Measurements from ENCODE around the gene SAMD11.
"Not testable (repeated sequence)": the region's sequence is repeated elsewhere in the genome, so short reads cannot be mapped to it uniquely, and the experiment has no call there.

Gene SAMD11

GRCh38 chr1:934991-935750, 11.4 kb downstream of the SAMD11 start:
- DNase-seq (ENCODE audit: low spot score): no peak

DNA sequence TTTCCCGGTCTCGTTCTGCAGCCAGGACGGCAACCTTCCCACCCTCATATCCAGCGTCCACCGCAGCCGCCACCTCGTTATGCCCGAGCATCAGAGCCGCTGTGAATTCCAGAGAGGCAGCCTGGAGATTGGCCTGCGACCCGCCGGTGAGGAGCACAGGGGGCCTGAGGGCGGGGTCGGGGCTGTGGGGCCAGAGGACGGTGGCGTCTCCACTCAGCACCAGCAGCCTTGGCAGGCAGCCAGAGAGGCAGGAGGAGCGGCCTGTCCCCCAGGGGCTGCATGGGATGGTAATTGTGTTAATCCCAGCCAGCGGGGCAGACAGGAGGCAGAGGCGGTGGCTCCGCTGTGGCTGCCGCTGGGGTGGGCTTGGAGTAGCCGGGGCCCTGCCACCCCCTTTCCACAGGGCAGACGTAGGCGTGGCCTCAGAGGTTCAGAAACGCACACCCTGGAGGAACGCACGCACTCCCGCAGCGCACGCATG, 12.1 kb downstream of the SAMD11 start:
- DNase-seq (ENCODE audit: low spot score): no peak

DNA sequence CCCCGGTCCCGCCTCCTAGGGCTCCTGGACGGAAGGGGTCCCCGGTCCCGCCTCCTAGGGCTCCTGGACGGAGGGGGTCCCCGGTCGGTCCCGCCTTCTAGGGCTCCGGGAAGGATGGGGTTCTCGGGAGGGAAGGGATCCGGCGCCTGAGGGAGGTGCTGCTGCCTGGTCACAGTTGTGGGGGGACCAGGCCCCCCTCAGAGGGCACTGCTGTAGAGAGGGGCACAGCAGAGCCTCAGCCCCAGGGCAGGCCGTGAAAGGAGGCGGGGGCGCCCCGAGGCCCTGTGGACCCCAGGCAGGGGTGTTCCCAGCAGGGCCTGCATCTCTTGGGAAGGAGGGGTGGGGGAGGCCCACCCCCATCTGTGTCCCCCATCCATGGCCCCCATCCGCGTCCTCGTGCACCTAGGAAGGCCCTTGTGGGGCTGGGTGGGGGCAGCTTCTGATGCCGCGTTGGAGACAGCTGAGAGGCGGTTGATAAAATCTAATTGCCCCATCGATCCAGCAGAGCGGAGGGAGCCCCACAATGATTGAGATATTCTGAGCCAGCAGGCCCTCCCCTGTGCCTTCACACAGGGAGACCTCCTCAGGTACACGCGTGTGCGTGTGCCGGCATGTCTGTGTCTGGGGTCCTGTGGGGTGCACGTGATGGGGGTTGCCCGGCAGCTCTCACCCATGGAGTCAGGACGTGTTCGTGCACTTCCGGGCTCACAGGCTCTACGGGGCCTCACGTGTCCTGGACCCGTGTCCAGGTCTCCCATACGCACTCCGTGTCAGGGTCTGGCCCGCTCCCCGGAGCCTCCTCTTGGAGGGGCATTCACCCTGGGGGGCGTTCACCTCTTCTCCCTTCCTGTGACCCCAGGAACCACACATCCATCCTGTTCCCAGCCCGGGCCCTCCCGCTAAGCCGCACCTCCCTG, 12.9 kb downstream of the SAMD11 start:
- DNase-seq (ENCODE audit: low spot score): no peak

GRCh38 chr1:937521-937920, 13.8 kb downstream of the SAMD11 start:
- no peak for DNase-seq (ENCODE audit: low spot score)

- DNase-seq (ENCODE audit: low spot score): no peak
These were observed 14.5 kb downstream of the SAMD11 start for GRCh38 chr1:938088-938683.

DNA sequence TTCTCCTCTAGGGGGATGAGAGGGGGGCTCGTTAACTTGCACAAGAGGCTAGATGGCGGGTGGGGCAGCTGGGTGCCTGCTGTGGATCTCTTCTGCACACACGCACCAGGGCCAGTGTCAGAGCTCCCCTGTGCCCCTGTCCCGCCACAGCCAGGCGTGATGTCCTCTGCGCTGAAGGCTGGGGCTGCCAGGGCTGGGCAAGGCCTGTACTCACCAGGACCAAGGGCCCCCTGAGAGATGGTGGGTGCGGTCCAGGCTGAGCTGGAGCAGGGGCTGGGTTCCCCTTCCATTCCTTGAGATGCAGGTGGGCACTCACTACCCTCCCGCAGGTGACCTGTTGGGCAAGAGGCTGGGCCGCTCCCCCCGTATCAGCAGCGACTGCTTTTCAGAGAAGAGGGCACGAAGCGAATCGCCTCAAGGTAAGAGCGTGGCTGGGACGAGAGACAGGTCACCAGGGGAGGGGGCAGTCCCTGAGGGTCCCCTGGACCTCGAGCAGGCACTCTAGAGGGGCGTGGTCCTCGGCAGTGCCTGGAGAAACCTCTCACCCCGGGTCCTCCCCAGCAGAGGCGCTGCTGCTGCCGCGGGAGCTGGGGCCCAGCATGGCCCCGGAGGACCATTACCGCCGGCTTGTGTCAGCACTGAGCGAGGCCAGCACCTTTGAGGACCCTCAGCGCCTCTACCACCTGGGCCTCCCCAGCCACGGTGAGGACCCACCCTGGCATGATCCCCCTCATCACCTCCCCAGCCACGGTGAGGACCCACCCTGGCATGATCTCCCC, 15.2 kb downstream of the SAMD11 start:
- DNase-seq (ENCODE audit: low spot score): no peak

- no peak for DNase-seq (ENCODE audit: low spot score)
These were observed 15.9 kb downstream of the SAMD11 start for GRCh38 chr1:939511-940106.

DNA sequence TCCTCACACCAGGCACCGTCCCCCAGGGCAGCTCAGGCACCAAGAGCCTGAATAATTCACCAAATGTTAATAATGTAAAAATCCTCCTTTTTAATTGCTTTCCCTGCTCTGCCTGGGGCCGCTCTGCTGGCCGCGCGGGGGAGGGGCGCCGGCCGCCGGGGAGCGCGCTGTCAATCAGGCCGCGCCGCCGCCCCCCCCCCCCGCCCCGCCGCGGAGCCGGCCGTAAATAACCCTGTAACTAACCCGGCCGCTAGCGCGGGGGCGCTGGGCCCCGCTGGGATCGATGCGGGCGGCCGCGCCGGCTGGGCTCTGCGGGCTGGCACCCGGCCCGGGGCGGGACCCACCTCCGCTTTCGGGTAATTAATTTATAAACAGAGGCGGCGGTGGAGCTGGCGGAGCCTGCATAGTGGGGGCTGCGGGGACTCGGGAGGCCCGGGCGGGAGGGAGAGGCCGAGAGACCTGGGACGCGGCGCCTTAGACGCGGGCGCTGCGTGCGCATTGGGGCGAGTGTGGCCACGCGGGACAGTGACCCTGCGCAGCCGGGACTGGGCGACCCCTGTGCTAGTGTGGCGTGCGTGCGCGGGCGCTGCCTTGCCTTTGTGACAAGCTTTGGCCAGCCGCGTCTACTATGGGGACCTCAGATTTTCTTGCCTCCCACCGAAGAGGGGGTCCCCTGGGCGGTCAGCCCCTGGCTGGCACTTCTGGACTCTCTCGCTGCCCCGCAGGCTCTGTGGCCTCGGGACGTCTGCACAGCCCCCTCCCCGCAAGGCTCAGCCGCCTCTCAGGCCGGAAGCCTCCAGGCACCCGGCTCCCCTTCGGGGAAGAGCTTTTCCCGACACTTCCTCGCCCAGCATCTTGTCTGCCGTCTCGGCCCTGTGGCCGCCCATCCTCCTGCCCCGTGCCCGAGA, 16.6 kb downstream of the SAMD11 start:
- no peak for DNase-seq (ENCODE audit: low spot score)

GRCh38 chr1:941015-941587, 17.4 kb downstream of the SAMD11 start:
- DNase-seq (ENCODE audit: low spot score): no peak

DNA sequence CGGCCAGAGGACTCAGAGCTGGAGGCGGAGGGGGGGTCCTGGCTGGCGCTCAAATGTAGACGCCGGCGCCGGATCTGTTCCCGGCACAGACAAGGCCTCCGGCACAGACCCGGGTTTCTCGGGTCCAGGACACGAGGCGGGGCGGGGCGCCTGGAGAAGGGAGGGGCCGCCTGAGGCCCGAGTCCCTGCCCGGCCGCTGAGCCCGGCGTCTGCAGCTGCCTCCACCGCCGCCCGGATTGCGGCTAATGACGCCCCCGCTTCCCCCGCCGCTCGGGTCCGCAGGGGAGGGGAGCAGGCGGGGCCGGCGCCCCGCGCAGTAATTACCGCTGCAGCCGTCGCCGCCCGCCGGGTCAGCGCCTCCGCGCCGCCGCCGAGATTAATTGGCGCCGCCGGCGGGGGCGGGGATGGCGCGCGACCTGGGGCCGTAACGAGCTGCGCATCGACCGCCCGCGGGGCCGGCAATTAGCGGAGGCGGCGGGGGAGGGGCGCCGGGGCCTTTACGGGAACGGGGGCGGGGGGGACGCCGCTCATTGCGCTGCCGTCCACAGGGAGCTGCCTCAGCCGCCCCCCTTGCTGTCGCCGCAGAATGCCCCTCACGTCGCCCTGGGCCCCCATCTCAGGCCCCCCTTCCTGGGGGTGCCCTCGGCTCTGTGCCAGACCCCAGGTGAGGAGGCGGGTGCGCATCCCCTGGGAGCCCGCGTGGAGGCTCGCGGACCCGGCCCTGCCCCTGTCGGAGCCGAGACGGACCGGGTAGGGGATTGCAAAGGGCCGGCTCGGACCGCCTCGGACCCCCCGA, 18.1 kb downstream of the SAMD11 start:
- no peak for DNase-seq (ENCODE audit: low spot score)

DNA sequence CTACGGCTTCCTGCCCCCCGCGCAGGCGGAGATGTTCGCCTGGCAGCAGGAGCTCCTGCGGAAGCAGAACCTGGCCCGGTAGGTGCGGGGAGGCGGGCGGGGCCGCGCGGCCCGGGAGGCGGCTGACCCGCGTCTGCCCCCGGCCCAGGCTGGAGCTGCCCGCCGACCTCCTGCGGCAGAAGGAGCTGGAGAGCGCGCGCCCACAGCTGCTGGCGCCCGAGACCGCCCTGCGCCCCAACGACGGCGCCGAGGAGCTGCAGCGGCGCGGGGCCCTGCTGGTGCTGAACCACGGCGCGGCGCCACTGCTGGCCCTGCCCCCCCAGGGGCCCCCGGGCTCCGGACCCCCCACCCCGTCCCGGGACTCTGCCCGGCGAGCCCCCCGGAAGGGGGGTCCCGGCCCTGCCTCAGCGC, 18.7 kb downstream of the SAMD11 start:
- DNase-seq (ENCODE audit: low spot score): no peak

DNA sequence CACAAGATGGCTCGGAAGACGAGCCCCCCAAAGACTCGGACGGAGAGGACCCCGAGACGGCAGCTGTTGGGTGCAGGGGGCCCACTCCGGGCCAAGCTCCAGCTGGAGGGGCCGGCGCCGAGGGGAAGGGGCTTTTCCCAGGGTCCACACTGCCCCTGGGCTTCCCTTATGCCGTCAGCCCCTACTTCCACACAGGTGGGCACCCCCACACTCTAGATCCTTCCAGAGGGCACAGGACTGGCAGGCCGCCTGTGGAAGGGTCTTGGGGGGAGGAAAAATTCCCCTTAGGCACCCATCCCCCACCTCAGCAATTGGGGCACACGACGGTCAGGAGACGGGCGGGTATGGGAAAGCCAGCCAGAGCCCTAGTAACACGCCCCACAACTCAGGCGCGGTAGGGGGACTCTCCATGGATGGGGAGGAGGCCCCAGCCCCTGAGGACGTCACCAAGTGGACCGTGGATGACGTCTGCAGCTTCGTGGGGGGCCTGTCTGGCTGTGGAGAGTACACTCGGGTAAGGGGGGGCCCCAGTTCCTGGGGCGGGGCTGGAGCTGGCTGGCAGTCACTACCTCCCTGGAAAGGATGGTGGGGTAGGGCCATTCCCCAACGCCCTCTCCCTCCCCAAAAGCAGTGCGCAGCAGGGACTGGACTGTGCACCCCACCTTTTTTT, 19.3 kb downstream of the SAMD11 start:
- no peak for DNase-seq (ENCODE audit: low spot score)

DNA sequence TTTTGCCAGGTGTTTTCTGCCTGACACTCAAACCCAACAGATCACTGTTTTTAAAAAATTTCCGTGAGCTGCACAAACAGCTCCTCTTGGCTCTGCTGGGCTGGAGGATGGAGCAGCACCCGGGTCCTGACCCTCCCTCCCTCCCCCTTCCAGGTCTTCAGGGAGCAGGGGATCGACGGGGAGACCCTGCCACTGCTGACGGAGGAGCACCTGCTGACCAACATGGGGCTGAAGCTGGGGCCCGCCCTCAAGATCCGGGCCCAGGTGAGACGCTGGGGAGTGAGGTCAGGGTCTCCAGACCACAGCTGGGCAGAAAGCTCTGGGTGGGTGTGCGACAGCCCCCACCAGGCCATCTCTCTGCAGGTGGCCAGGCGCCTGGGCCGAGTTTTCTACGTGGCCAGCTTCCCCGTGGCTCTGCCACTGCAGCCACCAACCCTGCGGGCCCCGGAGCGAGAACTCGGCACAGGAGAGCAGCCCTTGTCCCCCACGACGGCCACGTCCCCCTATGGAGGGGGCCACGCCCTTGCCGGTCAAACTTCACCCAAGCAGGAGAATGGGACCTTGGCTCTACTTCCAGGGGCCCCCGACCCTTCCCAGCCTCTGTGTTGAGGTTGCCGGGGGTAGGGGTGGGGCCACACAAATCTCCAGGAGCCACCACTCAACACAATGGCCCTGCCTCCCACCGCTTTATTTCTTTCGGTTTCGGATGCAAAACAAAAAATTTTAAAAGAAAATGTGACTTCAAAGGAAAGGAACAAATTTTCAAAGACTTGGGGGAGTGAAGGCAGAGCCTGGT, 20.0 kb downstream of the SAMD11 start:
- no peak for DNase-seq (ENCODE audit: low spot score)

GRCh38 chr1:944341-945325, 20.9 kb downstream of the SAMD11 start:
- DNase-seq (ENCODE audit: low spot score): no peak

DNA sequence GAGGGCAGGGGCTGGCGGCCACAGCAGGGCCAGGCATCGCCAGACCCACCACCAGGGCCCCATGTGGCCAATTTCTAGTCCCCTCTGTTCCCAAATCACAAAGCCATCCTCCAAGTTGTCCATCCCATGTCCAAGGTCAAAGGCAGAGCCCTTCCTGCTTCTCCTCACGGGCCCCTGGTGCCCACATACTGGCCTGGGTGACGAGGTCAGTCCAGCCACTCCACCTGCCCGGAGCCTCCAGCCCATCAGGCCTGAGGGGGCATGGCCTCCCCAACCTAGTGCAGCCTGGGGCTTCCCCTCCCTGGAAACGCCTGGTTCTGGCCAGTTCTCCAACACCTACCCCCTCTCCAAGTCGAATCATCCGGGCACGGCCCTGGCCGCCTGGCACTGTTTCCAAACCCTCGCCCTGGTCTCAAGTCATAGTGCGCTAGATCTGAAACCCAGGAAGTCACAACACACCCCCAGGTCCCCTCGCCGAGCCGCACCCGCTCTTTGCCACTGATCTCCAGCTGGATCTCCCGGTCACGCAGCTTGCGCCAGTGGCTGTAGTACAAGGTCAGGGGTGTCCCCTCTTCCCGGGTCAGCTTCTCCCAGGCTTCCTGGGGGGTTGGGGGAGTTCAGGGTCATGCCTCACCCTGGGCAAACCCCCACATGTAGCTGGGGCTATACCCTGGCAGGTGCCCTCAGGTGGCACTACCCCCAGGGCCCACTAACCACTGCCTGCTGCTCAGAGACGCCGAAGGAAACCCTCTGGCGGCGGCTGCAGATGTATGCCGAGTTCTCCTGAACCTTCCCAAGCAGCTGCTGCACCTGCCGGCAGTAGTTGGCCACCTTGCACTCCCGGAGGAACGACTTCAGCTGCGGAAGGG, 22.2 kb downstream of the SAMD11 start:
- DNase-seq (ENCODE audit: low spot score): no peak

- not testable (repeated sequence) for DNase-seq (ENCODE audit: low spot score)
These were observed 23.1 kb downstream of the SAMD11 start for GRCh38 chr1:946811-947210.
